ENCODE data around the gene IL2RA. TPM values are rescaled to one million over a fixed set of nuclear protein-coding genes. Genes with fewer than 3 reads are reported as not detected.

IL2RA gene
- total and polyA plus RNA-seq, 9 of the 15 experiments (the other 6 are each of a cell fraction or from before 2014, with no cell fraction given): 0.95 TPM; not detected in 8

DNA sequence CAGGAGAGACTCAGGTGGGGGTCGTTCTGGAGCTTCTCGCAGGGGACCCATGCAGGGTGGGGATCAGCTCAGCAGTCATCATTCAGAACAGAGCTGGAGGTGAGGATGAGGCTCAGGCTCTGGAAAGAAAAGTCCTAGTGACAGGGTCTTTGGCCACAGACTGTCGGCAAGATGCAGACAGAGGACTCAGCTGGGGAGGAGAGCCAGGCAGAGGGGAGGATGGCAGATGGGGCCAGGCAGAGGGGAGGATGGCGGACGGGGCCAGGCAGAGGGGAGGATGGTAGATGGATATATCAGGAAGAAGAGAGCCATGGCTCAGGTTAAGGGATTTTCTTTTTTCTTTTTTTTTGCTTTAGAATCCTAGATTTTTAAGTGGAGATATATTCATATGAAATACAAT is 77.1 kb downstream of the IL2RA start (continued):
- TF ChIP-seq, protein P1, sequence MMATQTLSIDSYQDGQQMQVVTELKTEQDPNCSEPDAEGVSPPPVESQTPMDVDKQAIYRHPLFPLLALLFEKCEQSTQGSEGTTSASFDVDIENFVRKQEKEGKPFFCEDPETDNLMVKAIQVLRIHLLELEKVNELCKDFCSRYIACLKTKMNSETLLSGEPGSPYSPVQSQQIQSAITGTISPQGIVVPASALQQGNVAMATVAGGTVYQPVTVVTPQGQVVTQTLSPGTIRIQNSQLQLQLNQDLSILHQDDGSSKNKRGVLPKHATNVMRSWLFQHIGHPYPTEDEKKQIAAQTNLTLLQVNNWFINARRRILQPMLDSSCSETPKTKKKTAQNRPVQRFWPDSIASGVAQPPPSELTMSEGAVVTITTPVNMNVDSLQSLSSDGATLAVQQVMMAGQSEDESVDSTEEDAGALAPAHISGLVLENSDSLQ (IDR thresholded peaks at IDR 0.05): no peak
- TF ChIP-seq TSC22D4 (tag; IDR thresholded peaks at IDR 0.05): no peak

DNA sequence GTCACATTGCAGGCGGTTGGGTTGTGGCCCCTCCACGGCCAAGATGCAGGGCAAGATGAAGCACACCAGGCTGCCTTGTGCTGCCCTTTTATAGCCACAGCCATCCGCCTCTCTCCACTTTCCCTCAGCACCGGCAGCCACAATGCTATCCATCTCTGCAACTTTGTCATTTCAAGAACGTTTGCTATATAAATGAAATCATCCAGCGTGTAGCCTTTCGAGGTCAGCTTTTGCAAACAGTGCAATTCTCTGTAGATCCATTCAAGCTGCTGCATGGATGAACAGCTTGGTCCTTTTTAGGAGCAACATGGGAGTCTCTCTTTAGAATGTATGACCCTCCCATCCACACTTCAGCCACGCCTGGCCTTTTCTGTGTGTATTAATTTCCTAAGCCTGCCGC is 78.4 kb downstream of the IL2RA start:
- Histone ChIP-seq H3K79me2 (ENCODE audit: control insufficient read depth, insufficient read depth, low read length) (no peaks in the 10 kb centered on the region), H3K4me3 (no peak overlapping the region), H3K36me3 (ENCODE audit: control insufficient read depth, insufficient read depth, low read length) (no peaks in the 10 kb centered on the region), H3K4me1 (replicated peaks in 1 of 2; ENCODE audit: control insufficient read depth in 2 of 2, insufficient read depth in 2 of 2, low read length in 2 of 2) (peaks cover 14 to 29% of the 10 kb centered on the region in 2 experiments; a peak in 4 of 5 replicates), H3K27ac (ENCODE audit: extremely low read depth, low read depth, low read length) (no peak overlapping the region), H3K27me3 (ENCODE audit: control insufficient read depth in 2 of 2, insufficient read depth in 2 of 2, low read length in 2 of 2) (no peaks in the 10 kb centered on the region), H3K9me3 (replicated peaks; ENCODE audit: control insufficient read depth, insufficient read depth, low read depth, low read length) (no peaks in the 10 kb centered on the region), H3K4me2 (ENCODE audit: insufficient read depth, low read length) (no peak overlapping the region), H2AFZ (ENCODE audit: low read depth, low read length) (peak overlapping the region; percentile 41; the same call in 1 of the 2 replicates), H3K9me1 (ENCODE audit: control insufficient read depth, insufficient read depth, low read length) (no peaks in the 10 kb centered on the region), H3K9ac (ENCODE audit: insufficient read depth in 1 of 2, low read depth in 2 of 2, low read length in 2 of 2) (no peak overlapping the region), H4K20me1 (replicated peaks; ENCODE audit: control insufficient read depth, insufficient read depth, low read length) (no peaks in the 10 kb centered on the region)
- no peak for DNase-seq (ENCODE audit: extremely low read depth in 1 of 4, low spot score in 3 of 4)
- no peak for ATAC-seq
- WGBS (ENCODE audit: insufficient coverage, low coverage, missing lambda C conversion rate): 52% methylated on average over 9 of the region's 9 CpGs
- intact Hi-C loops (cut with micrococcal nuclease): no loop called here
- TF ChIP-seq LARP7 (IDR thresholded peaks at IDR 0.05) (no peak), ZNF57 (CRISPR knock-in tag; IDR thresholded peaks at IDR 0.05) (no peak)
- TF ChIP-seq, protein P2, sequence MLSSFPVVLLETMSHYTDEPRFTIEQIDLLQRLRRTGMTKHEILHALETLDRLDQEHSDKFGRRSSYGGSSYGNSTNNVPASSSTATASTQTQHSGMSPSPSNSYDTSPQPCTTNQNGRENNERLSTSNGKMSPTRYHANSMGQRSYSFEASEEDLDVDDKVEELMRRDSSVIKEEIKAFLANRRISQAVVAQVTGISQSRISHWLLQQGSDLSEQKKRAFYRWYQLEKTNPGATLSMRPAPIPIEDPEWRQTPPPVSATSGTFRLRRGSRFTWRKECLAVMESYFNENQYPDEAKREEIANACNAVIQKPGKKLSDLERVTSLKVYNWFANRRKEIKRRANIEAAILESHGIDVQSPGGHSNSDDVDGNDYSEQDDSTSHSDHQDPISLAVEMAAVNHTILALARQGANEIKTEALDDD (IDR thresholded peaks at IDR 0.05): no peak
- in situ Hi-C loops (cut with MboI): no loop called here
- no peak for FAIRE-seq
- ChIA-PET CTCF (ENCODE audit: low intra/inter-chr PET ratio) (no interaction called here), POLR2A (no interaction called here)
- BruUV-seq (replicated peaks): no TSS peak
